Endodermal cell (in vitro differentiated cells): Measurements from ENCODE around the gene ARHGAP26. TPM values are rescaled to one million over a fixed set of nuclear protein-coding genes. Genes with fewer than 3 reads are reported as not detected.

Source experiments
- DNase-seq: peaks from one replicate; pipeline ENCODE4 v3.0.0-alpha.2; 2017
- H3K27ac ChIP-seq: 2 replicates; pipeline ENCODE4 v1.5.1; 2013; ENCODE audit warnings: mild to moderate bottlenecking, low read depth, low read length, moderate library complexity
- H3K27me3 ChIP-seq: 2 replicates; pipeline ENCODE4 v1.6.1; 2013; ENCODE audit warnings: mild to moderate bottlenecking, low read length, moderate library complexity; ENCODE audit not compliant: insufficient read depth, control insufficient read depth, poor library complexity, severe bottlenecking
- H3K36me3 ChIP-seq: 2 replicates; pipeline ENCODE4 v1.7.0; 2013; ENCODE audit warnings: mild to moderate bottlenecking, low read length, moderate library complexity; ENCODE audit not compliant: control insufficient read depth, insufficient read depth
- H3K4me1 ChIP-seq: one replicate; pipeline ENCODE4 v1.7.0; 2013; ENCODE audit warnings: low read length; ENCODE audit not compliant: control insufficient read depth, insufficient read depth
- H3K4me3 ChIP-seq: 2 replicates; pipeline ENCODE4 v1.5.1; 2013; ENCODE audit warnings: mild to moderate bottlenecking, low read length, moderate library complexity
- H3K9ac ChIP-seq: 2 replicates; pipeline ENCODE4 v1.6.1; 2013; ENCODE audit warnings: mild to moderate bottlenecking, low read length, moderate library complexity; ENCODE audit not compliant: poor library complexity, severe bottlenecking; ENCODE audit errors: extremely low read depth
- H3K9me3 ChIP-seq: 2 replicates; pipeline ENCODE4 v1.6.1; 2013; ENCODE audit warnings: mild to moderate bottlenecking, low read length, moderate library complexity; ENCODE audit not compliant: control insufficient read depth
- H3K27ac Mint-ChIP-seq: 2 replicates; pipeline ENCODE4 v1.8.0; 2020; ENCODE audit warnings: mixed read lengths
- H3K27me3 Mint-ChIP-seq: 2 replicates; pipeline ENCODE4 v1.8.0; 2021; ENCODE audit warnings: mild to moderate bottlenecking, mixed read lengths; ENCODE audit not compliant: insufficient read depth
- H3K36me3 Mint-ChIP-seq: 2 replicates; pipeline ENCODE4 v1.8.0; 2020; ENCODE audit warnings: low read depth, mixed read lengths
- H3K4me1 Mint-ChIP-seq: 2 replicates; pipeline ENCODE4 v1.8.0; 2020; ENCODE audit warnings: mixed read lengths
- H3K4me3 Mint-ChIP-seq: 2 replicates; pipeline ENCODE4 v1.8.0; 2020; ENCODE audit warnings: mild to moderate bottlenecking, moderate library complexity, mixed read lengths
- H3K9me3 Mint-ChIP-seq: 2 replicates; pipeline ENCODE4 v1.8.0; 2020; ENCODE audit warnings: mild to moderate bottlenecking, mixed read lengths
- WGBS, 2 experiments: methylation state at CpG; one replicate each; pipeline versions ENCODE4 v1.1.5 to v1.1.7; 2013; ENCODE audit warnings: missing lambda C conversion rate in 2 of 2, mixed read lengths in 1 of 2; ENCODE audit not compliant: insufficient coverage in 1 of 2, insufficient read length in 1 of 2; 5-methylcytosine and 5-hydroxymethylcytosine counted together
- total RNA-seq, 2 donors: library from RNA; stranded (reverse); fragmentation: NEBNext Ultra II Directional in 1 of 2; extraction: Animal tissue kit (Norgen Biotek cat#: 25700) in 1 of 2; gene quantifications; 2 replicates in 1 of 2; 3 replicates in 1 of 2; pipeline ENCODE4 v1.2.1, GENCODE V29; 2021
- TF ChIP-seq, protein P1 (sequence below): fragments of 200-600 bp; sonication (generic); conservative IDR thresholded peaks from 2 replicates; pipeline ENCODE4 v1.5.0; 2021; ENCODE audit warnings: antibody characterized with exemption, mild to moderate bottlenecking

The ARHGAP26 gene
- total RNA-seq, 2 donors from 2014 or later, result 49.2 to 60.5 TPM

- H3K27me3 ChIP-seq, result no peaks in the 10 kb centered on the region
- H3K27ac ChIP-seq, result no peak overlapping the region
- H3K4me1 Mint-ChIP-seq, result peaks cover 49% of the 10 kb centered on the region
- H3K4me3 ChIP-seq, result no peak overlapping the region
- WGBS, 2 experiments, result 94% methylated on average over 1 of the region's 1 CpG; no CpG with 5 or more reads in 1 of the 2 experiments
- no peak for DNase-seq
- no peaks in the 10 kb centered on the region for H3K36me3 ChIP-seq
- H3K4me3 Mint-ChIP-seq, result no peak overlapping the region
- no peaks in the 10 kb centered on the region for H3K9me3 Mint-ChIP-seq
- H3K27ac Mint-ChIP-seq, result no peak overlapping the region
- peaks cover 23% of the 10 kb centered on the region for H3K4me1 ChIP-seq
- H3K9me3 ChIP-seq, result no peaks in the 10 kb centered on the region
- no peak overlapping the region for H3K9ac ChIP-seq
- H3K36me3 Mint-ChIP-seq, result peaks cover 8% of the 10 kb centered on the region
- TF ChIP-seq, protein P1, sequence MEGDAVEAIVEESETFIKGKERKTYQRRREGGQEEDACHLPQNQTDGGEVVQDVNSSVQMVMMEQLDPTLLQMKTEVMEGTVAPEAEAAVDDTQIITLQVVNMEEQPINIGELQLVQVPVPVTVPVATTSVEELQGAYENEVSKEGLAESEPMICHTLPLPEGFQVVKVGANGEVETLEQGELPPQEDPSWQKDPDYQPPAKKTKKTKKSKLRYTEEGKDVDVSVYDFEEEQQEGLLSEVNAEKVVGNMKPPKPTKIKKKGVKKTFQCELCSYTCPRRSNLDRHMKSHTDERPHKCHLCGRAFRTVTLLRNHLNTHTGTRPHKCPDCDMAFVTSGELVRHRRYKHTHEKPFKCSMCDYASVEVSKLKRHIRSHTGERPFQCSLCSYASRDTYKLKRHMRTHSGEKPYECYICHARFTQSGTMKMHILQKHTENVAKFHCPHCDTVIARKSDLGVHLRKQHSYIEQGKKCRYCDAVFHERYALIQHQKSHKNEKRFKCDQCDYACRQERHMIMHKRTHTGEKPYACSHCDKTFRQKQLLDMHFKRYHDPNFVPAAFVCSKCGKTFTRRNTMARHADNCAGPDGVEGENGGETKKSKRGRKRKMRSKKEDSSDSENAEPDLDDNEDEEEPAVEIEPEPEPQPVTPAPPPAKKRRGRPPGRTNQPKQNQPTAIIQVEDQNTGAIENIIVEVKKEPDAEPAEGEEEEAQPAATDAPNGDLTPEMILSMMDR, result no peak
- no peaks in the 10 kb centered on the region for H3K27me3 Mint-ChIP-seq
Observed at GRCh38 chr5:143180751-143181150, 410.6 kb downstream of the ARHGAP26 start.

DNA sequence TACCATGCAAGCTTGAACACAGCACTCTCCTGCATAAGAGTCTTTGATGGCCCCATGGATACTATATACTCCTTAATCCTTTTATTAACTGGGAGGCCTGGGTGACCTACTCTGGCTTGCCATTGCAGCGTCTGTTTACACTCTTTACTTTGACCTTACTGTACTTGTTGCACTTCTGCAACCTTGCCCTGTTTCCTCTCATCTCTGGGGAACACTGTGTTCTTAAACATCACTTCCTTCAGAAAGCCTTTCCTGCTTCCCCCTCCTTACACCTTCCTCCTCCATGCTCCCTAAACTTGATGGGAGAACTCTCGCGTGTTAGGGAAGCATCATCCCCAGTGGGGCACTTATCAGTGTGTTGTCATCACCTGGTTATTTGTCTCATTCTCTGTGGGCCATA is 411.0 kb downstream of the ARHGAP26 start:
- H3K4me3 ChIP-seq, result no peak overlapping the region
- Mint-ChIP-seq H3K9me3 (no peaks in the 10 kb centered on the region), H3K4me1 (peaks cover 50% of the 10 kb centered on the region), H3K36me3 (peaks cover 8% of the 10 kb centered on the region), H3K4me3 (no peak overlapping the region), H3K27me3 (no peaks in the 10 kb centered on the region), H3K27ac (no peak overlapping the region)
- no peak overlapping the region for H3K27ac ChIP-seq
- no peaks in the 10 kb centered on the region for H3K9me3 ChIP-seq
- H3K4me1 ChIP-seq, result peaks cover 23% of the 10 kb centered on the region
- no peak for DNase-seq
- H3K9ac ChIP-seq, result no peak overlapping the region
- 90 to 96% methylated on average over 3 of the region's 3 CpGs for WGBS, 2 experiments
- no peaks in the 10 kb centered on the region for H3K27me3 ChIP-seq
- TF ChIP-seq, protein P1, result no peak
- H3K36me3 ChIP-seq, result no peaks in the 10 kb centered on the region

DNA sequence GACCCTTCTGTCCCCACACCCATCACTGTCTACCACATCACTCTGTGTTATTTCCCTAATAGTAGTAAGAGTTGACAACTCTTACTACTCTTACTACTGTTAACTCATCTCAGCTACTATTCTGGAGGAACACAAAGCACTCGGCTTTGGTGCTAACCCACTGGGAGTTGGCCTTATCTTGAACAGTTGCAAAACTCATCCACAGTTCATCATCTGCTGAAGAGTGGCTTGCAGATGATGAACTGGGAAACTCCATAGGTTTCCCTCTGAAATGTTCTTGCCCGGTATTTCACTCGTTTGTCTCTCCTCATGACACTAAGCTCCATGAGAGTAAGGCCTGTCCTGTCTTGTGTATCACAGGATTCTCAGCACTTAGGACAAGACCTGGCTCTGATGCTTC is 411.9 kb downstream of the ARHGAP26 start:
- Histone ChIP-seq H3K4me3 (no peak overlapping the region), H3K4me1 (peaks cover 23% of the 10 kb centered on the region), H3K9ac (no peak overlapping the region), H3K27me3 (no peaks in the 10 kb centered on the region), H3K27ac (no peak overlapping the region), H3K36me3 (no peaks in the 10 kb centered on the region), H3K9me3 (no peaks in the 10 kb centered on the region)
- TF ChIP-seq, protein P1, result no peak
- H3K36me3 Mint-ChIP-seq, result peaks cover 8% of the 10 kb centered on the region
- no peaks in the 10 kb centered on the region for H3K27me3 Mint-ChIP-seq
- no peak overlapping the region for H3K4me3 Mint-ChIP-seq
- H3K9me3 Mint-ChIP-seq, result no peaks in the 10 kb centered on the region
- peaks cover 50% of the 10 kb centered on the region for H3K4me1 Mint-ChIP-seq
- no peak for DNase-seq
- WGBS, 2 experiments, result 90 to 93% methylated on average over 3 of the region's 3 CpGs
- no peak overlapping the region for H3K27ac Mint-ChIP-seq
